Aorta (tissue), 5 donors: ENCODE data around the gene DGLUCY. TPM values are rescaled to one million over a fixed set of nuclear protein-coding genes. Genes with fewer than 3 reads are reported as not detected.
A peak's percentile ranks its signal among the peaks of the same experiment; 100 is the strongest.
"Not testable (repeated sequence)": the region's sequence is repeated elsewhere in the genome, so short reads cannot be mapped to it uniquely, and the experiment has no call there.

Experiments
- ATAC-seq: fragments of 200-7000 bp; cut with Tn5 transposase; one replicate; pipeline ENCODE4 v1.9.1; 2022; ENCODE audit warnings: moderate library complexity; ENCODE audit not compliant: low FRiP score
- DNase-seq, 2 donors: peaks; one replicate each; pipeline ENCODE4 v3.0.0-alpha.2; 2020
- H3K27ac ChIP-seq, 2 donors: one replicate each; pipeline ENCODE4 v1.5.1; 2013; ENCODE audit warnings: low read length in 2 of 2, mild to moderate bottlenecking in 2 of 2, moderate library complexity in 2 of 2, control low read depth in 1 of 2, inconsistent platforms in 1 of 2, low read depth in 1 of 2
- H3K27me3 ChIP-seq, 2 donors: one replicate each; pipeline ENCODE4 v1.6.1; 2013; ENCODE audit warnings: control low read depth in 1 of 2, low read length in 1 of 2, mild to moderate bottlenecking in 1 of 2, moderate library complexity in 1 of 2; ENCODE audit not compliant: insufficient read depth in 2 of 2, control insufficient read depth in 1 of 2
- H3K36me3 ChIP-seq, 2 donors: one replicate each; pipeline ENCODE4 v1.6.1; 2013; ENCODE audit warnings: control low read depth in 1 of 2, low read length in 1 of 2, mild to moderate bottlenecking in 1 of 2; ENCODE audit not compliant: insufficient read depth in 2 of 2, control insufficient read depth in 1 of 2
- H3K4me1 ChIP-seq, 2 donors: one replicate each; pipeline ENCODE4 v1.6.1; 2013; ENCODE audit warnings: low read length in 2 of 2, control low read depth in 1 of 2, mild to moderate bottlenecking in 1 of 2, moderate library complexity in 1 of 2; ENCODE audit not compliant: insufficient read depth in 2 of 2, control insufficient read depth in 1 of 2
- H3K4me3 ChIP-seq, 2 donors: one replicate each; pipeline ENCODE4 v1.5.1; 2013; ENCODE audit warnings: low read length in 2 of 2, control low read depth in 1 of 2, mild to moderate bottlenecking in 1 of 2
- H3K9me3 ChIP-seq: one replicate; pipeline ENCODE4 v1.6.1; 2013; ENCODE audit warnings: mild to moderate bottlenecking, low read length; ENCODE audit not compliant: control insufficient read depth
- WGBS, 2 donors: extraction: QIAGEN DNeasy Blood & Tissue Kit; methylation state at CpG; one replicate each; pipeline ENCODE4 v1.1.7; 2013; 5-methylcytosine and 5-hydroxymethylcytosine counted together
- intact Hi-C, 2 donors: fragments of 100-400 bp; cut with DNase I; formaldehyde crosslinking; loops; one replicate each; pipeline versions ENCODE4 v1.14.2 to v1.15.0; 2022
- polyA plus RNA-seq, 2 donors: library from polyadenylated mRNA; stranded (reverse); fragments of 200-250 nt; gene quantifications; one replicate each; pipeline ENCODE4 v1.2.3, GENCODE V29; 2013
- total RNA-seq, 2 donors: library from RNA; stranded (reverse); fragmentation: NEBNext Ultra II Directional; extraction: Animal tissue kit (Norgen Biotek cat#: 25700); gene quantifications; one replicate each; pipeline ENCODE4 v1.2.1, GENCODE V29; 2021
- donor health status: healthy with polysubstance abuse.
- donor health status: Bipolar disorder and iron deficiency.
- donor health status: DM: no; HTN: no; CAD: no.
- donor health status: DM: no; HTN: no; CAD: no.
- donor health status: DM: yes; HTN: yes; CAD: no.

DGLUCY gene
- total and polyA plus RNA-seq, 4 donors: 11.9 to 55.5 (median 19.3) TPM

DNA sequence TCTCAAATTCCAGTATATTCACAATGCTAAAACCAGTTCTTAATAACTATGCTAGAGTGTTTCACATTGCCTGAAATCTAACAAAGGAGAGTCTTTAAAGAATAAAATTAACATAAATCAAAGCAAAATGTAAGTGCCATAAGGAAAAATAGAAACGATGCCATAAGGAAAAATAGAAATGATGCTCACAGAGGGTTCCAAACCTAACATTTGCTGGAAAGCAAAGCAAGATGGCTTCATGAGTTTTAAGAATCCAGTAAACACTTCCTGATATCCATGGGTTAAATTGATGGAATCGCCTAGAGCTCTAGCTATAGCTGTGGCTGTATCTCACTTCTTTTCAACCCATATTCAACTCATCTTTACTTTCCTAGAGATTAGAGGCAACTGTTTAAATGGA, 66.7 kb downstream of the DGLUCY start:
- H3K4me3 ChIP-seq: no peak overlapping the region
- no peaks in the 10 kb centered on the region for H3K27me3 ChIP-seq
- no peaks in the 10 kb centered on the region for H3K4me1 ChIP-seq
- H3K36me3 ChIP-seq: peaks cover 0 to 2% of the 10 kb centered on the region in 2 donors
- no peak for DNase-seq
- WGBS, 2 donors: 79 to 83% methylated on average over 2 of the region's 2 CpGs
- ATAC-seq: no peak
- intact Hi-C loops: no loop called here
- no peak overlapping the region for H3K27ac ChIP-seq
- H3K9me3 ChIP-seq: no peaks in the 10 kb centered on the region

DNA sequence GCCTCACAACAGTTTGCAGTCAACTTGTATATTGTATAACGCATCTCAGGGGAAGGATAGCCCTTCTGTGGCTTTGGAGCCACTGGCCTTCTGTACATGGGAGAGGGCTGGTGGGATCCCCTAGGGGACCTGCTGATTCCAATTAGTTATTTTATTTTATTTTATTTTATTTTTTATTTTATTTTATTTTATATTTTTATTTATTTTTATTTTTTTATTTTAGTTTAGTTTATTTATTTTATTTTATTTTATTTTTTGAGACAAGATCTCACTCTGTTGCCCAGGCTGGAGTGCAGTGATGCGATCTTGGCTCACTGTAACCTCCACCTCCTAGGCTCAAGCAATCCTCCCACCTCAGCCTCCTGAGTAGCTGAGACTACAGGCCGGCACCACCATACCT, 68.9 kb downstream of the DGLUCY start:
- H3K4me3 ChIP-seq, ATAC-seq, DNase-seq, H3K27me3 ChIP-seq, H3K9me3 ChIP-seq, H3K4me1 ChIP-seq, H3K27ac ChIP-seq, intact Hi-C loops, H3K36me3 ChIP-seq: not testable (repeated sequence)
- 95 to 97% methylated on average over 3 of the region's 3 CpGs for WGBS, 2 donors

DNA sequence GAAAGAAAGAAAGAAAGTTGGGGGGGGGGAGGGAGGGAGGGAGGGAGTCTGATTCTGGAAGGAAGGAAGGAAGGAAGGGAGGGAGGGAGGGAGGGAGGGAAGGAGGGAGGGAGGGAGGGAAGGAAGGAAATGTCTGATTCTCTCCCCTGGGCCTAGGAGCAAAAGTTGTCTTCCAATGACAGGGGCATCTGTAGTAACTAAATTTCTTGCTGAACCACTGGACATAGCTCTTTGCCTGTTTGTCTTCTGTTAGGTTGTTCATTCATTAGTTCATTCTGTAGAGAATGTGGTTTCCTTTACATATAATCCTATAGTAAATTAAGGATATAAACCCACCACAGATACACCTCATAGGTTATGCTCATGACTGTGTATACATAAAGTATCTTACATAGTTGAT, 70.7 kb downstream of the DGLUCY start:
- Histone ChIP-seq H3K27ac (no peak overlapping the region), H3K4me3 (no peak overlapping the region), H3K27me3 (no peaks in the 10 kb centered on the region), H3K4me1 (no peaks in the 10 kb centered on the region), H3K36me3 (peaks cover 0 to 2% of the 10 kb centered on the region in 2 donors), H3K9me3 (no peaks in the 10 kb centered on the region)
- ATAC-seq (no peak), DNase-seq (no peak)
- intact Hi-C loops: no loop called here

- H3K4me1 ChIP-seq: no peaks in the 10 kb centered on the region
- ATAC-seq (no peak), DNase-seq (no peak)
- H3K4me3 ChIP-seq: no peak overlapping the region
- H3K9me3 ChIP-seq: no peaks in the 10 kb centered on the region
- H3K36me3 ChIP-seq: peaks cover 0 to 2% of the 10 kb centered on the region in 2 donors
- whole genome bisulfite sequencing, 2 donors: 59 to 70% methylated on average over 1 of the region's 1 CpG
- intact Hi-C loops: no loop called here
- H3K27ac ChIP-seq: no peak overlapping the region
- H3K27me3 ChIP-seq: no peaks in the 10 kb centered on the region
Measured at GRCh38 chr14:91185721-91186120, 71.8 kb downstream of the DGLUCY start.

DNA sequence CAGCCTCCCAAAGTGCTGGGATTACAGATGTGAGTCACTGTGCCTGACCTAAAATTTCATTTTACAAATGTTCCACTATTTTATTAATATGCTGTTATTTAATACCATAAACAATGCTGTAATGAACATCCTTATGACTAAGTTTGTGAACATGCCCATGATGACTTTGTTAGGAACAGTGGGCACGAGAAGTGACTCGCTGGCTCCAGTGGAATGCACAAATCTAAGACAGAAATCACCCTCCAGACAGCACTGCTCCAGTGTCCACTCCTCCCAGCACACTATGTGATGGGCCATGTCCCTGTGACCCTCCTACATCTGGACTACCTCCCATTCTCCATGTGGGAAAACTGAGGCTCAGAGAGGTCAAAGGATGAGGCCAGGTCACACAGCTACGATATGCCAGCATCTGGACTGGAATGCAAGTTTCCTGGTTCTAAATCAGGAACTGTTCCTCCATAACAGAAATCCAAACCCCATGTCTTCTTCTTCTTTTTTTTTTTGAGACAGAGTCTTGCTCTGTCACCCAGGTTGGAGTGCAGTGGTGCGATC, 72.7 kb downstream of the DGLUCY start:
- intact Hi-C loops: no loop called here
- 96 to 97% methylated on average over 4 of the region's 4 CpGs for WGBS, 2 donors
- peaks cover 0 to 1% of the 10 kb centered on the region in 2 donors for H3K36me3 ChIP-seq

DNA sequence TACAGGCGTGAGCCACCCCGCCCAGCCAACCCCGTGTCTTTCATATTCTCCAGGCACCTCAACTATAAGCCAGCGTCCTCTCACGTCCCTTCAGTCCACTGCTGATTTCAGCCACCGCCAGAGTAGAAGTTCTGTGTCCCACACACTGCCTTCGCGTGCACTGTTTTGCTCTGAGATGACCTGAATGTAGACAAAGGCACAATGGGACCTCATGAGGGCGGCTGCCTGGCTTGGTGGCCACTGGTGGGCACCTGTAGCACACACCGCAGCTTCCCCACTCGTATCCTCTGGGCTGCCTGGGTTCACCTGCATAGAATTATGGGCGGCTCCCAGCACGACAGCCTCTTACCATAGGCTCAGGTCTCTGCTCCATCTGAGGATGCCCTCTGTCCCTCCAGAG, 73.4 kb downstream of the DGLUCY start:
- Histone ChIP-seq H3K4me3 (no peak overlapping the region), H3K9me3 (no peaks in the 10 kb centered on the region), H3K36me3 (peaks cover 0 to 1% of the 10 kb centered on the region in 2 donors), H3K27me3 (no peaks in the 10 kb centered on the region), H3K4me1 (no peaks in the 10 kb centered on the region), H3K27ac (no peak overlapping the region)
- WGBS, 2 donors: 92 to 97% methylated on average over 13 of the region's 13 CpGs
- ATAC-seq (no peak), DNase-seq (peak in 1 of 2 donors; percentile 59)
- intact Hi-C loops: no loop called here

More for the DNA sequence above, 72.7 kb downstream of the DGLUCY start:
- DNase-seq (peak in 1 of 2 donors; percentile 9), ATAC-seq (no peak)
- Histone ChIP-seq H3K9me3 (no peaks in the 10 kb centered on the region), H3K4me3 (no peak overlapping the region), H3K4me1 (no peaks in the 10 kb centered on the region), H3K27ac (no peak overlapping the region), H3K27me3 (no peaks in the 10 kb centered on the region)

DNA sequence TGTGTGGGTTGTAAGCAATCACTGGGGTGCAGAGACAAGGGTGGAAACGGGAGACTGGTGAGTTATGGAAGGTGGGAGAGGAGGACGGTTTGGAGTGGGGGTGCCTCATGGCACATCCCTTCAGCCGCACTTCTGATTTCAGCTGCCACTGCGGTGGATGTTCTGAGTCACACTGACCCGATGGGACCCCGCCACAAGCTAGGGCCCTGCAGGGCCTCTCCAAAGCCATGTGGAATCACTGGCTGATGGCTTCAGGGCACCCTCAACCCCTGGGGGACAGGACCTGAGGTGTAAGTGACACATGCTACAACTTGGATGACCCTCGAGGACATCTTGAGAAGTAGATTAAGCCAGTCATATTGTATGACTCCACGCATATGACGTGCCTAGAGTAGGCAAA, 77.0 kb downstream of the DGLUCY start:
- Histone ChIP-seq H3K4me1 (no peaks in the 10 kb centered on the region), H3K9me3 (no peaks in the 10 kb centered on the region), H3K36me3 (peaks cover 0 to 1% of the 10 kb centered on the region in 2 donors), H3K4me3 (no peak overlapping the region), H3K27me3 (no peaks in the 10 kb centered on the region), H3K27ac (no peak overlapping the region)
- 95 to 96% methylated on average over 9 of the region's 9 CpGs for WGBS, 2 donors
- ATAC-seq: no peak
- intact Hi-C loops: no loop called here
- peak in 1 of 2 donors; percentile 55 for DNase-seq

DNA sequence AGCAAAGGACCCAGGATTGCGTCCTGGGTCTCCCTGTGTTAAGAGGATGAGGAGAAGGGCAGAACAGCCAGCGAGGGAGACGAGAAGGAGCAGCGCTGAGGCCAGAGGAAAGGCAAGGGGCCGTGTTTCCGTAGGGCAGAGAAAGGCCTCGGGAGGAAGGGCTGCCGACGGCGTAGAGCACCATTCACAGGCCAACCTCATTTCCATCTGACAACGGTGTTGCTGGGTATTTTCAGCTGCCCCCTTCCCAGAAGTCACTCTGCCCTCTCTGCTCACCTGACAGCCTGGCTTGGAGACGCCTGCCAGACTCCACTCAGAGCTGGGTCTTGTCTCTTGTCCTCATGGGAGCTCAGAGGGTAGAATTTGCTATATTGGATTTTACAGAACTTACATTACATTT, 79.2 kb downstream of the DGLUCY start:
- ATAC-seq (no peak), DNase-seq (peak in 1 of 2 donors; percentile 70)
- no peaks in the 10 kb centered on the region for H3K27me3 ChIP-seq
- H3K9me3 ChIP-seq: no peaks in the 10 kb centered on the region
- H3K27ac ChIP-seq: no peak overlapping the region
- 84 to 85% methylated on average over 12 of the region's 12 CpGs for WGBS, 2 donors
- H3K36me3 ChIP-seq: peaks cover 0 to 4% of the 10 kb centered on the region in 2 donors
- intact Hi-C loops: no loop called here
- H3K4me3 ChIP-seq: no peak overlapping the region
- H3K4me1 ChIP-seq: no peaks in the 10 kb centered on the region

- DNase-seq: peak in 1 of 2 donors; percentile 66
- Histone ChIP-seq H3K4me1 (no peaks in the 10 kb centered on the region), H3K36me3 (peaks cover 0 to 7% of the 10 kb centered on the region in 2 donors), H3K4me3 (no peak overlapping the region), H3K9me3 (no peaks in the 10 kb centered on the region), H3K27me3 (no peaks in the 10 kb centered on the region), H3K27ac (no peak overlapping the region)
- WGBS, 2 donors: 93 to 94% methylated on average over 10 of the region's 10 CpGs
- intact Hi-C loops: no loop called here
- ATAC-seq: no peak
Measured at GRCh38 chr14:91195881-91196280, 82.0 kb downstream of the DGLUCY start.
